GM21528 (cell line): ENCODE data around the gene REV1.

ENCODE experiments used
- ATAC-seq: cut with Tn5 transposase; IDR thresholded peaks from one replicate; pipeline ENCODE4 v1.9.1; 2021; ENCODE audit warnings: mild to moderate bottlenecking, moderate library complexity; ENCODE audit not compliant: unreplicated experiment, low FRiP score

Gene REV1

GRCh38 chr2:99458529-99458928, 31.3 kb downstream of the REV1 start:
- no peak for ATAC-seq

GRCh38 chr2:99451686-99452085, 38.1 kb downstream of the REV1 start:
- ATAC-seq: no peak

GRCh38 chr2:99451280-99451679, 38.5 kb downstream of the REV1 start:
- ATAC-seq: no peak

- ATAC-seq: no peak
These were observed 39.6 kb downstream of the REV1 start for GRCh38 chr2:99450199-99450598.

- ATAC-seq: no peak
These were observed 41.3 kb downstream of the REV1 start for GRCh38 chr2:99448556-99448955.

- no peak for ATAC-seq
These were observed 44.8 kb downstream of the REV1 start for GRCh38 chr2:99445065-99445464.

- ATAC-seq: no peak
These were observed 45.6 kb downstream of the REV1 start for GRCh38 chr2:99444222-99444621.

- ATAC-seq: no peak
These were observed 47.0 kb downstream of the REV1 start for GRCh38 chr2:99442837-99443236.

- ATAC-seq: no peak
These were observed 49.8 kb downstream of the REV1 start for GRCh38 chr2:99439971-99440505.

GRCh38 chr2:99436874-99437273, 52.9 kb downstream of the REV1 start:
- ATAC-seq: no peak

- ATAC-seq: no peak
These were observed 56.5 kb downstream of the REV1 start for GRCh38 chr2:99433340-99433739.

GRCh38 chr2:99431587-99432275, 58.1 kb downstream of the REV1 start:
- no peak for ATAC-seq

- no peak for ATAC-seq
These were observed 59.1 kb downstream of the REV1 start for GRCh38 chr2:99430614-99431291.

- ATAC-seq: no peak
These were observed 64.8 kb downstream of the REV1 start for GRCh38 chr2:99425022-99425421.

GRCh38 chr2:99424371-99424770, 65.4 kb downstream of the REV1 start:
- ATAC-seq: no peak

- ATAC-seq: no peak
These were observed 67.2 kb downstream of the REV1 start for GRCh38 chr2:99422599-99422998.

- ATAC-seq: no peak
These were observed 68.3 kb downstream of the REV1 start for GRCh38 chr2:99421469-99421868.

GRCh38 chr2:99420751-99421299, 69.0 kb downstream of the REV1 start:
- no peak for ATAC-seq

GRCh38 chr2:99420031-99420430, 69.8 kb downstream of the REV1 start:
- no peak for ATAC-seq

GRCh38 chr2:99417396-99417795, 72.4 kb downstream of the REV1 start:
- no peak for ATAC-seq

- ATAC-seq: no peak
These were observed 75.3 kb downstream of the REV1 start for GRCh38 chr2:99414566-99414965.

GRCh38 chr2:99410276-99410675, 79.5 kb downstream of the REV1 start:
- ATAC-seq: no peak
